Aorta (tissue), 5 donors: Measurements from ENCODE around the gene TBX2. TPM values are rescaled to one million over a fixed set of nuclear protein-coding genes. Genes with fewer than 3 reads are reported as not detected.

ENCODE experiments used
- ATAC-seq: fragments of 200-7000 bp; cut with Tn5 transposase; one replicate; pipeline ENCODE4 v1.9.1; 2022; ENCODE audit warnings: moderate library complexity; ENCODE audit not compliant: low FRiP score
- DNase-seq, 2 donors: peaks; one replicate each; pipeline ENCODE4 v3.0.0-alpha.2; 2020
- H3K27ac ChIP-seq, 2 donors: one replicate each; pipeline ENCODE4 v1.5.1; 2013; ENCODE audit warnings: low read length in 2 of 2, mild to moderate bottlenecking in 2 of 2, moderate library complexity in 2 of 2, control low read depth in 1 of 2, inconsistent platforms in 1 of 2, low read depth in 1 of 2
- H3K27me3 ChIP-seq, 2 donors: one replicate each; pipeline ENCODE4 v1.6.1; 2013; ENCODE audit warnings: control low read depth in 1 of 2, low read length in 1 of 2, mild to moderate bottlenecking in 1 of 2, moderate library complexity in 1 of 2; ENCODE audit not compliant: insufficient read depth in 2 of 2, control insufficient read depth in 1 of 2
- H3K36me3 ChIP-seq, 2 donors: one replicate each; pipeline ENCODE4 v1.6.1; 2013; ENCODE audit warnings: control low read depth in 1 of 2, low read length in 1 of 2, mild to moderate bottlenecking in 1 of 2; ENCODE audit not compliant: insufficient read depth in 2 of 2, control insufficient read depth in 1 of 2
- H3K4me1 ChIP-seq, 2 donors: one replicate each; pipeline ENCODE4 v1.6.1; 2013; ENCODE audit warnings: low read length in 2 of 2, control low read depth in 1 of 2, mild to moderate bottlenecking in 1 of 2, moderate library complexity in 1 of 2; ENCODE audit not compliant: insufficient read depth in 2 of 2, control insufficient read depth in 1 of 2
- H3K4me3 ChIP-seq, 2 donors: one replicate each; pipeline ENCODE4 v1.5.1; 2013; ENCODE audit warnings: low read length in 2 of 2, control low read depth in 1 of 2, mild to moderate bottlenecking in 1 of 2
- H3K9me3 ChIP-seq: one replicate; pipeline ENCODE4 v1.6.1; 2013; ENCODE audit warnings: mild to moderate bottlenecking, low read length; ENCODE audit not compliant: control insufficient read depth
- WGBS, 2 donors: extraction: QIAGEN DNeasy Blood & Tissue Kit; methylation state at CpG; one replicate each; pipeline ENCODE4 v1.1.7; 2013; 5-methylcytosine and 5-hydroxymethylcytosine counted together
- intact Hi-C, 2 donors: fragments of 100-400 bp; cut with DNase I; formaldehyde crosslinking; loops; one replicate each; pipeline versions ENCODE4 v1.14.2 to v1.15.0; 2022
- polyA plus RNA-seq, 2 donors: library from polyadenylated mRNA; stranded (reverse); fragments of 200-250 nt; gene quantifications; one replicate each; pipeline ENCODE4 v1.2.3, GENCODE V29; 2013
- total RNA-seq, 2 donors: library from RNA; stranded (reverse); fragmentation: NEBNext Ultra II Directional; extraction: Animal tissue kit (Norgen Biotek cat#: 25700); gene quantifications; one replicate each; pipeline ENCODE4 v1.2.1, GENCODE V29; 2021
- donor health status: healthy with polysubstance abuse.
- donor health status: Bipolar disorder and iron deficiency.
- donor health status: DM: no; HTN: no; CAD: no.
- donor health status: DM: no; HTN: no; CAD: no.
- donor health status: DM: yes; HTN: yes; CAD: no.

The TBX2 gene
- total and polyA plus RNA-seq, 4 donors: 11.5 to 116 (median 35.7) TPM

DNA sequence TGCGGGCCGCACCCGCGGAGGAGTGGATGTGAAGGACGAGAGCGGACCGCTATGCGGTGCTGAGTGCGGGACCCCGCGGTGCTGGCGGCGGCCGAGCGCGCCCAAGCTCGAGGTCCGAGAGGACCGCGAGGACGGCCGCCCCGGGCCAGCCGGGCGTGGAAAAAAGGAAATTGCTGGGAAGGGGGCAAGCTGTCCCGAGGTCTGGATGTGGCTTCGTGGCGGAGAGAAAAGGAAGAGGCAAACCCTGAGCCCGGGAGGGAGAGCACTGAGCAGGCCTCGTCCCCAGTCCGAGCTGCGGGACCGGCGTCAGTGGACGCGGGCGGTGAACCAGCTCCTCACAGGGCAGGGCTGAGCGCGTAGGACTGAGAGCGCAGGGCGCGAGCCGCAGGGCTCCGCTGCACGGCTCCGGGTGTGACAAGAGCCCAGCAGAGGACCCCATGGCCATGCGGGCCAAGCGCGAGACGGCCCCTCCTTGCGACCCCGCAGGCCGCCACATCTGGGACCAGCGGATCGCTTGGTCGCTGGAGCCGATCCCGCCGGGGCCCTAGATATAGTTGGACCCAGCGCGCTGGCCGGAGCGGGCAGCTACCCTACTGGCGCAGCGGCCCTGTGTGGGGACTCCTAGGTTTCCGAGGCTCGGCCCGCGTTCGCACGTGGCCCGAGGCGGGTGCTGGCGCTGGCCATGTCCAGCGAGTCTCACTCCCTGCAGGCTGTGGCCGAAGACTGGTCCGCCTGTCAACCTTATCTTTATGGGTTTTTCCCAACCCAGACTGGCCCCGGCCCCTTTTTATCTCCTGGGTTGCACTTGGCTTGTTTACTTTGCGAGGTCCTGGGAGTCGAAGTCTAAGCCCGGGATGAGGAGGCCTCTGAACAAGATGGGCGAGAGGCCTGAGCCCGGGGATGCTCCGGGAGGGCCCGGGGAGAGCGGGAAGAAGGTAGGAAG, 55.0 kb downstream of the TBX2 start:
- Histone ChIP-seq H3K9me3 (no peaks in the 10 kb centered on the region), H3K27ac (no peak overlapping the region), H3K27me3 (no peaks in the 10 kb centered on the region), H3K36me3 (no peaks in the 10 kb centered on the region), H3K4me1 (no peaks in the 10 kb centered on the region), H3K4me3 (no peak overlapping the region)
- 33 to 35% methylated on average over 79 to 86 of the region's 86 CpGs for WGBS, 2 donors
- intact Hi-C loops: no loop called here
- no peak for DNase-seq
- ATAC-seq: no peak

DNA sequence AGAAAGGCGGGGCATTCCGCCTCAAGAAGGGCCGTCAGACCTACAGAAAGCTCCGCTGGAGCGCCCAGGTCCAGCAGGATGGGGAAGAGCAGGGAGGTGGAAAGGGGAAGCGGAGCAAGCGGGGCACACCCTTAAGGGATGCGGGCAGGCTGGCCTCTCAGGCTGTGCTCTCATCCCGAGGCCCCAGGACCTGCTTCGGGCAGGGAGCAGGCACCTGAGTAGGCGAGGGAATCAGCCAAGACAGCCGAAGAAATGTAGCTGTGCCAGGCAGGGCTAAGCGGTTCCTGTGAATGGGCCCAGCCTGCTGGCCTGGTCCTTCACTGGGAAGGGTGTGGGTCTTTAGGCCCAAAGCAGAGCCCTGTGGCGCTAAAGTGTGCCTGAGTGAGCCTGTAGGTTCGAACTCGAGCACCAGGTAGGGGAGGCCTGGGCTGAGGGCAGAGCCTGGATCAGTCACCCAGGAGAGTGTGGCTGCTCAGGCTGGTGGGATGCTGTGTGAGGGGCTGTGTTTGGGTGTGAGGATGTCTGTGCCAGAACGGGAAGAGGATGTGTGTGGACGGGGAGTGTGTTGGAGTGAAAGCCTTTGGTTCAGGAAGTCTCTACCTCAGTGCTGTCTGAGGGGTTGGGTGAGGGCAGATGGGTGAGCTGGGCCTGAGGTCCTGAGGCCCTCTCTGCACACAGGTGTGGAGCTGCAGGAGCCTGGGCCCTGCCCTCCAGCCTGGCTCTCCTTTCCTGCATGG, 55.8 kb downstream of the TBX2 start:
- WGBS, 2 donors: 92 to 93% methylated on average over 18 of the region's 18 CpGs
- intact Hi-C loops: no loop called here
- DNase-seq: no peak
- Histone ChIP-seq H3K4me3 (no peak overlapping the region), H3K9me3 (no peaks in the 10 kb centered on the region), H3K4me1 (no peaks in the 10 kb centered on the region), H3K27ac (no peak overlapping the region), H3K27me3 (no peaks in the 10 kb centered on the region), H3K36me3 (no peaks in the 10 kb centered on the region)
- ATAC-seq: no peak

DNA sequence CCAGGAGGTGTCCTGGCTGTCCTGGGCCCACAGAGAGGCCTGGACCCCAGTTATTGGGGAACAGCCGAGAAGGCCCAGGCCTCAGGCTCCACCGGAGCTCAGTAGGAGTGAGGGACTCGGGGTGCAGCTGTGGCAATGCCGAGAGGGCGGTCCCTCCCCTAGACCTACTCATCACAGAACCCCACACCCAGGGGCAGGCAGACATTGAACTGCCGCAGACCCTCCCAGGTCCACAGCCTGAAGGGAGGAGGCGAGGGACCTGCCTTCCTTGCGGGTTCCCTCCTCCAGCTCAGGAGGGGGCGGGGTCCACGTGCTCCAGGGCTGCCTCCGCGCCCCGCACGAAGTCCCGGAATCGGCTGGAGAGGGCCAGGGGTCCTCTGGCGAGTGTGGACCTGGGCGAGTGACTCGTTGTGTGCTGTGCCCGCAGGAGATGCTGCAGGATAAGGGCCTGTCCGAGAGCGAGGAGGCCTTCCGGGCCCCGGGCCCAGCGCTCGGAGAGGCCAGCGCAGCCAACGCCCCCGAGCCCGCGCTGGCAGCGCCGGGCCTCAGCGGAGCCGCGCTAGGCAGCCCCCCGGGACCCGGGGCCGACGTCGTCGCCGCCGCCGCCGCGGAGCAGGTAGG, 56.5 kb downstream of the TBX2 start:
- no peak for DNase-seq
- intact Hi-C loops: no loop called here
- no peak for ATAC-seq
- Histone ChIP-seq H3K4me3 (no peak overlapping the region), H3K27ac (no peak overlapping the region), H3K4me1 (no peaks in the 10 kb centered on the region), H3K36me3 (no peaks in the 10 kb centered on the region), H3K9me3 (no peaks in the 10 kb centered on the region), H3K27me3 (no peaks in the 10 kb centered on the region)
- WGBS, 2 donors: 41 to 48% methylated on average over 47 of the region's 47 CpGs

DNA sequence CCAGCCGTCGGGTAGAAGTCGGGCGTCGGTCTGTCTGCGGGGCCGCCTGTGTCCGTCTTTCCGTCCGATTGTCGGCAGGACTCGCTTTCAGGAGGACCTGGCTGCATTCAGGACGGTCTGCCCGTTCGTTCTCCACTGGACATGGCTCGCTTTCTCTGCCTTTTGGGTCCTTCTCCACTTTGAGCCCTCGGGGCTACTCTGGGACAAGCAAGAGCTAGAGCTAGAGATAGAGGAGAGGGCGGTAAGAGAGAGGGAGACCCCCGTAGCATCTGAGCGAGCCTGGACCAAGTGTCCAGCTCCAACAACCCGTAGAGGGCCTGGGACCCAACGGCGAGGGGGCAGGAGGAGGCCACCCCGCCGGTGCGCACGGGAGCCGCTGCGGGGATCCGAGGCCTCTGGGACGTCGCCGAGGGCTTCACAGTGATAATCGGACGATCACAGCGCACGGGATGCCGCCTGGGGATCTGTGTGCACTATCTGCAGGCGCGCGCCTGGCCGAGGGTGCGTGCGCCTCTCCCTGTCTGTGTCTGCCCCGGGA, 57.1 kb downstream of the TBX2 start:
- Histone ChIP-seq H3K9me3 (no peaks in the 10 kb centered on the region), H3K4me3 (no peak overlapping the region), H3K27ac (no peak overlapping the region), H3K36me3 (no peaks in the 10 kb centered on the region), H3K4me1 (no peaks in the 10 kb centered on the region), H3K27me3 (no peaks in the 10 kb centered on the region)
- intact Hi-C loops: no loop called here
- ATAC-seq (no peak), DNase-seq (peak in 1 of 2 donors; percentile 68)
- 16 to 19% methylated on average over 45 of the region's 45 CpGs for WGBS, 2 donors

DNA sequence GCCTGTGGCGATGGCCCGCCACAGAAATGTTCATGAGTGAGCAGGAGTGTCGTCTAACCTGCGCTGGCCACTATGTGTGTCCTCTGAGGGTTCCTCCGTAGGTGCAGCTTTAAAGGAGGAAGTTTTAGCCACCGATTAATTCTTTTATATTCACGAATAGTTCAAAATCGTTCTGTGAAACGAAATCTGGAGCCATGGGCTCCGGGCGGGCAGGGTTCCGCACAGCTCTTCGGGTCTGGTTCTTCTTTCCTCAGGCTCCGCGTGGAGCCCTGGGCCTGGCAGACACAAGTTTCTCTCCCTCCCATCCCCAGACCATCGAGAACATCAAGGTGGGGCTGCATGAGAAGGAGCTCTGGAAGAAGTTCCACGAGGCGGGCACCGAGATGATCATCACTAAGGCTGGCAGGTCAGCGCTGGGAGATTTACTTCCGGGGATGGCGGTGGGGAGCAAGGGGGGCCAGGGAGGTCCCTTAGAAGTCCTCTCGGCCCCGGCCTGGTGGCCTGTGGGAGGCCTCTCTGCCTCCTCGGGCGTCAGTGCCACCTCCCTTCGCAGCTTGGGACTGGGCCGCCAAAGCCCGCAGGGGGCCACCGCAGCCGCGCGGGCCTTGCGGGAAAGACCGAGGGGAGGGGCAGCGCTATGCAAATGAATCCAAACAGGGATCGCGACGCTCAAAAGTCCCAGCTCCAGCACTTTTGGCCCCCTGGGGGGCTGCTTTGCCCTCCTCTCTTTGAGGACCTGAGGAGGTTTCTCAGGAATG, 57.8 kb downstream of the TBX2 start:
- ATAC-seq (no peak), DNase-seq (peak in 1 of 2 donors; percentile 72)
- no peaks in the 10 kb centered on the region for H3K36me3 ChIP-seq
- intact Hi-C loops: no loop called here
- no peaks in the 10 kb centered on the region for H3K4me1 ChIP-seq
- H3K27ac ChIP-seq: no peak overlapping the region
- peak overlapping the region in 1 of 2 donors; percentile 32 for H3K4me3 ChIP-seq
- no peaks in the 10 kb centered on the region for H3K9me3 ChIP-seq
- no peaks in the 10 kb centered on the region for H3K27me3 ChIP-seq
- 7 to 9% methylated on average over 39 of the region's 39 CpGs for WGBS, 2 donors

DNA sequence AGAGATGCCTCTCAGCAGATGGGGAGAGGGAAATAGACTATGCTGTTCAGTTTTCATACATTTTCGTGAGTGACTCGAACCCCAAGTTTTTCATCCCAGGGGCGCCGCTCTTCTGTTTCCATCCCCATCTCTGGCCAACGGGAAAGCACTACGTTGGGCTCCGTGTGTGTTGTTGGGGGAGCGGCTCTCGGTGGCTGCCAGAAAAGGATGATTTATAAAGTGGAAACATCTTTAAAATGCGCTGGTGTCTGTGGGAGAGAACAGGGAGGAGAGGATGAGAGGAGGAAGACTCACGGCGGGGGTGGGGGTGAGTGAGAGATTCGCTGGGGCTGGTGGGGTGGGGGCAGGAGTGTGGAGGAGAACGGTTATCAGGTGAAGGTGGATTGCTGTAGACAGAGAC, 58.4 kb downstream of the TBX2 start:
- H3K4me1 ChIP-seq: no peaks in the 10 kb centered on the region
- no peaks in the 10 kb centered on the region for H3K36me3 ChIP-seq
- intact Hi-C loops: no loop called here
- H3K27ac ChIP-seq: no peak overlapping the region
- DNase-seq: no peak
- no peak for ATAC-seq
- H3K27me3 ChIP-seq: no peaks in the 10 kb centered on the region
- WGBS, 2 donors: 40 to 55% methylated on average over 14 of the region's 14 CpGs
- no peaks in the 10 kb centered on the region for H3K9me3 ChIP-seq
- H3K4me3 ChIP-seq: peak overlapping the region in 1 of 2 donors; percentile 32

DNA sequence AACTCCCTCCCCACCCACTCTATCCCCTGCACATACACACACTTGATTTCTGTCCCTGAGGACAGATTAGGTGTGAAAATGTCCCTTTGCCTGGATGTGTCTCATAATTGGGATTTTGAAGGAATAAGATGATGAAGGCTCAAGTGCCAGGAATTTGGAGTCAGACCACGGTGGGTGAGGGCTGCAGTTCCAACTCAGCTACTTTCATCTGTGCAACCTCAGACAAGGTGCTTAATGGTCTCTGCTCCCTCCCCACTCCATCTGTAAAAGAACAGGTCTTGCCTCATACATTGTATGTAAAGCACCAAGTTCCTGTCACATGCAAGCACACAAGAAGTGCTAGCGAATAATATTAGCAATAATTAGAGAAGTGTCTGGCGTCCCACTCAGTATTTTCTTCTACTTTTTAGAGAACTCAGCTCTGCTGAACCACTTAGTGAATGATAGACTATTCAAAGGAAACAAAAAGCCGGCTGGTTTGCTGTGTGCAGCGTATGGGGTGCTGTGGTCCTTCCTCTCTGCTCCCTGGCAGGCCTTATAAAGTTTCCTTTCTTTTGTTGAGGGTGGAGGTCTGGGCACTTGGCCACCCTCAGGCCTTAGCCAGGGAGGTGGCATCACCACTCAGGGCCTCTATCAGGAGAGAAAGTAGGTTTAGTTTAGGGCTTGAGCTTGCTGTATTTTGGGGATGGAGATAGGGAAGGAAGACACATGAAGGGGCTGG, 58.9 kb downstream of the TBX2 start:
- H3K4me1 ChIP-seq: no peaks in the 10 kb centered on the region
- no peaks in the 10 kb centered on the region for H3K9me3 ChIP-seq
- ATAC-seq (no peak), DNase-seq (no peak)
- no peaks in the 10 kb centered on the region for H3K36me3 ChIP-seq
- no peaks in the 10 kb centered on the region for H3K27me3 ChIP-seq
- intact Hi-C loops: no loop called here
- no peak overlapping the region for H3K27ac ChIP-seq
- 82 to 85% methylated on average over 5 of the region's 5 CpGs for WGBS, 2 donors
- no peak overlapping the region for H3K4me3 ChIP-seq
